GM19351 (cell line): ENCODE measurements around the gene TMEFF2.

Experiments used
- ATAC-seq: cut with Tn5 transposase; IDR thresholded peaks from one replicate; pipeline ENCODE4 v1.9.1; 2021; ENCODE audit warnings: mild to moderate bottlenecking, moderate library complexity; ENCODE audit not compliant: unreplicated experiment

The TMEFF2 gene

DNA sequence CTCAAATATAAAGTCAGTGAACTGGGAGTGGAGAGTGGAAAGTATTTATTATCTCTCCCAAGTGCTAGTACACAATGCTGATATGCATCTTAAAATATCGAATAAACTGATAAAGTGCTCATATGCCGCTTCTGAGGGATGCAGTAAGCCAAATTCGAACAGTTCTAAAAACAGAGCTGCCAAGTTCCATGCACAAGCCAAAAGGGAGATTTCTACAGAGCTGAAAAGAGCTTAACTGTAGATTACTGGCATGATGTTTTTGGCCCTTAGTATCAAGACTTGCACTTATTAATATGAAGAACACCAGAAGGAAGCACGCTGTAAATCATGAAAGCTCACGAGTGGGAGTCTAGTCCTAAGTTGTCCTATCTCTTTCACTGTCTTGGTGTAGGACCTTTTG is 7.9 kb downstream of the TMEFF2 start:
- ATAC-seq, result no peak

DNA sequence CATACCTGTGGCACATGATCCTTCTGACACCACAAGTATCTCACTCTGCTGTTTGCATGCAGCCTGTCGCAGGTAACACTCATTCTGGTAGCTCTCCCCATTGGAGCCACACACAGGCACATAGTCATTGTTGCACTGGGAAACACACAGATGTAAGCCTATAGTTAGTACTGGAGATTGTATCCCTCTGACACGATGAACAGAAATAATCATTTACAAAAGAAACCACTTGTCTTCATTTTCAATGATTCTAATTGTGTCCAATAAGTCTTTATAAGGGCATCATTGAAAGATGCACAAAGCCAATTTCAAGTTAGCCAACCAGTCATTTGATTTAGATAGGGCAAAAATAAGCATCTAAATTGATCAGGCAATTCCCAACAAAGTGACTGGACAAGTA is 10.4 kb downstream of the TMEFF2 start:
- no peak for ATAC-seq

DNA sequence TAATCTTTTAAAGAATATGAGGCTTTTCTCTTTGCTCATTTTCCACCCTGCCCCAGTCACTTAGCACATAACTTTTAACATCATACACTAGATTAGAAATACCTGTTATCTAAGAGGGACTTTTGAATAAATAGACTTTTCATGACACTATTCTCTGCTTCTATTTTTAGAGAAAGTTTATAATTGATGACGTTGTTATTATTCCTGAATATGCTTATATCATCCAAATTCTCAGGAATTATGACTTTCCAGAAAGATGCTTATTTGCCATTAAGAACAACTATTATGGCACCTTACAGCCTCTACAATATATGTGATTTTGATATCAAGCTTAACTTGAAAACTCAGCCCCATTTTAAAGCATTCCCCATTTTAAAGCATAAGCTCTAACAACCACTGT is 11.4 kb downstream of the TMEFF2 start:
- ATAC-seq, result no peak

- no peak for ATAC-seq
Observed at GRCh38 chr2:192166946-192167345, 27.8 kb downstream of the TMEFF2 start.

DNA sequence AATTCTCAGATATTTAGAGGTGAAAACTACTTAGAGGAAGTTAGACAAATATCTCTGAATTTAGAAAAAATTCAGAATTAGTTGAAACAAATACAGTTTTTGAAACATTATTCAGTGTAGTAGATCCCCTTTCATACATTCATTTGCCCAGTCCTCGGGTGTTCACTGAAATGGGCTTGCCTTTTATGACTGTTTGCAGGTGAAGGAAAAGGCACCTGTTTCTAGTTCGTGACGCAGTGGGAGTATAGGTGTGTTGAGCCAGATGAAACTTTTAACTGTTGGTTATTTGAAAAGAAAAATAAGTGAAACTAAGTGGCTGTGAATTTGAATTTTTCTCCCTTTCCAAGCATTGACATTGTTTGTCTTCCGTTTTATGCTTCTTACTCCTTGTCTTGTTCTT is 28.9 kb downstream of the TMEFF2 start:
- no peak for ATAC-seq

DNA sequence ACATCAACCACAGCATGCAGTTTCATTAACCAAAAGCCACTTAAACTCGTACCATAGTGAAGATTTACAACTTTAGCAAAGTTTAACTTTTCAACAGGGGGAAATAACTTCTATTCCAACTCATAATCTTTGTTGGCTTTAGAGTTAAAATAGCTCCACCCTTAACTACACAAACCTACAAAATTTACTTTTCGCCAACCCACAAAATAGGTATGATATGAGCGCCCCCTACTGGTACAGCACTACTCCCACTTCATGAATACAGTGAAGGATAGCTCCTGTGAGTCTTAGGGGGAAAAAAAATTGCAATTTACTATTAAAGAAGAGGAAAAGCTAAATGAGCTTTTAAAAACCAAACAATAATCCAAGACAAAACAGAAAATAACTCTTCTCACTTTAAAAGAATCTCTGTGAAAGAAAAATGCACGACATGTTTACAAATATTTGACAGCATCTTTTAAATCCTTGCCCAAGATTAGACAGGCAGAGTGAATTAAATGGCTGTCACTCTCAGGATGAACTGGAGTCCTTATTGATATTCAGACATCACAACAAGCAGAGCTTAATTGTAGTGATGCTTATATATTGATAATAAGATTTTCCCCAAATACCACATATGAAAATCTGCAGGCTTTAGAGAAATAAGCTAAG is 32.2 kb downstream of the TMEFF2 start:
- peak; percentile 84 for ATAC-seq

GRCh38 chr2:192161656-192162290 is 33.0 kb downstream of the TMEFF2 start:
- no peak for ATAC-seq

DNA sequence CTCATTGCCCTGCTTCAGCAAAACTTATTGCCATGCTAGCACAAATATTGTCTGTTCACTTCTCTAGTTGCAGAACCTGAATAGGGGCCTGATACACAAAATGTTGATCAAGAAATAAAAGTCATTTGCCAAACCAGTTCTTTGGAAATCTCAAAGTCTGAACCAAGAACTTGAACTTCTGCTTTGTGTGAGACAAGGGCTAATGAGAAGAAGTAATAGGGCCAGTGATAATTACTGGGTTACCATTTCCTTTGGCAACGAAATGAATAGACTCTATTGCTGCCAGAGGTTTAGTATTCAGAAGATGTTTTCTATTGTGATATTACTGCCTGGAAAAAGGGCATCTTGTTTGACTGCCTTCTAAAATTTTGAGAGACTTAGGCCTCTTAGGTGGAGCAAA is 35.0 kb downstream of the TMEFF2 start:
- ATAC-seq, result no peak

DNA sequence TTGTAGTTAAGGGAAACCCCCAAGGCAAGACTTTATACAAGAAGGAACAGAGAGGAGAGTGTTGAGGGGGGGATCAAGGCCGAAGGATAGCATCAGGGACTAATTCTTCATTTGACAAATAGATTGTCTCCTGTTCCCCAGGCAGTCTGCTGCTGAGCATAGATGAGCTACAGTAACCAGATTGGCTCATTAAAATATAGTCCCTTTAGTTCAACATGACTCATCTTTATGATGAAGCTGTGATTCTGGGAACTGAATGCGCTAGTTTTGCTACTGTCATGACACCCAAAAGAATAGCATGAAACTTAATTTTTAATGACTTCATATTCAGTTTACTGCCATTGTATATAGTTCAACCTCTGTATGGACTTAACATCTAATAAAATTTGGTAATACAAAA is 35.5 kb downstream of the TMEFF2 start:
- ATAC-seq, result no peak

DNA sequence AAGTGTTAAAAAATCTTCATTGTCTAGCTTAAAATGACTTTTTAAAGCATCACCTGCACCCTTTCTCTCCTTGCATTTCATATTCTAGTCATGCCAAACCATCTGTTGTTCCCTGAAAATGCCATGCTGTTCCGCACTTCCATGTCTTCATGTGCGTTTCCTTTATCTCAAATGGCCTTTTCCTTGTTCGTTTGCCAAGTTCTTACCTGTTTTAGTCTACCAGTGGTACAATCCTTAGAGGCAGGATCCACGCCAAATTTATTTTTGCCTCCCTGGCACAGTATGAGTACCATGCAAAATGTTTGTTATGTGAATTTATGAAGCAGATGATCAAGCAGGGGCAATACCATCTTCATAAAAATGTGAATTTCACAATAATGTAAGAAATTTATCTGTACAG is 37.0 kb downstream of the TMEFF2 start:
- no peak for ATAC-seq

- ATAC-seq, result no peak
Observed at GRCh38 chr2:192155511-192156118, 39.1 kb downstream of the TMEFF2 start.

DNA sequence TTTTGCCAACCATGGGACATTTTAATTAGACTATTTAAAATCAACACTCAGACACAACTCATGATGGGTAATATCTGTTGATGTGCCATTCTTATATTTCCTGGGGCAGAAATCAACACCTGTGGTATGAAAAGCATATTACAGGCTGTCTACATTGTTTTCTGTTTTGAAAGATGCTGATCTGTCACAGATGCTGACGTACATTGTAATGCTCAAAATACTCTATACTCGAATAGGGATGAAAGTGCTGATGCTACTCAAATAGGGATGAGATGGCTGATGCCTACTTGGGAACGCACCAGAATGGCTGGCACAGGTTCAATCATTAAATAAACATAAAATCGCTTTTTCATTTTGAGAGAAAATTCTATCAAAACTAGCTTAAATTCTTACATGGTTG is 41.2 kb downstream of the TMEFF2 start:
- ATAC-seq, result no peak

DNA sequence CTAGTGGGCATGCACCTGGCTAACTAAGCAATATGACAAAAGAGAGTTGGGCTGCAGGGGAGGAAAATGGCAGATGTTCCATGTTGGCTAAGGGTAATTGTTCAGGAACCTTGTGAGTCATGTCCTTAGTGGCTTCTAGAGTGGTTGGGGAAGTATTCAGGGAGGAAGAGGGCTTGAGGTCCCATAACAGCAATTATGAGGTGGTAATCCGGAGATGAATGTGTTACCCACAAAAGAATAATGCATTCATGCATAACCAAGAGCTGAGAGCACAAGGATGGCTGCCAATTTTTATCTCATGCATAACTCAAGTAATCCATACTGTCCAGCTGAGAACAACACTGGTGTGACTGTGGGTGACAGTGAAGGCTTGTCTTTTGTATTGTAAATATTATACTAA is 42.9 kb downstream of the TMEFF2 start:
- no peak for ATAC-seq

- no peak for ATAC-seq
Observed at GRCh38 chr2:192150166-192150565, 44.6 kb downstream of the TMEFF2 start.

DNA sequence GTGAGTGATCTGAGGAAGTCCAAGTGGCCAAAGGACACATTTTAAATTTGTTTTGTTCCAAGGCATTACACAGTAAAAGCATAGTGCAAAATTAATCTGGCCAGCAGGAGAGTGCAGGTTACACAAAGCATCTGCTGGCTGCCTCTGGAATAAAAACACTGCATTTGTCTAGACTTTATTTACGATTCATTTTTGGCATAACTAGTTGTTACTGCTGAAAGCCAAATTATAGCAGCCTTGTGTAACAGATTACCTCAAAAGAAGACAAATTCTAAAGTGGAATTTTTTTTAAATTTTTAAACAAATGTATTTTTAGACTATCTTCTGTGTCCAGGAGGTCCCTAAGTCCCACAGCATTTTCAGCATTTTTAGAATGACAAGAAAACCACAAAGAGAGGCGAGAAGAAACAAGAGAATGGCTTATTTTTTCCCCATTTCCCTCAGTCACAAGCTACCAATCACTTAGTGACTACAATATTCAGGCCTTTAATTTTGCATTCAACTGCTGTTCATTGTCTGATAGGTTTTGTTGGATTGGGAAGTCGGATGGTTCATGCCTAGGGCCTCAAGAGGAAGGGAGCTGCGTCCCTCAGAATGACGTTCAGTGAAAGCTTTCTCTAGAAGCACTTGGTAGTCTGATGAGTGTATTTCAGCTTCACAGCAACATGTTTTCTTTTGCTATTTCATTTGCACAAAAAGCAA is 46.0 kb downstream of the TMEFF2 start:
- ATAC-seq, result no peak

DNA sequence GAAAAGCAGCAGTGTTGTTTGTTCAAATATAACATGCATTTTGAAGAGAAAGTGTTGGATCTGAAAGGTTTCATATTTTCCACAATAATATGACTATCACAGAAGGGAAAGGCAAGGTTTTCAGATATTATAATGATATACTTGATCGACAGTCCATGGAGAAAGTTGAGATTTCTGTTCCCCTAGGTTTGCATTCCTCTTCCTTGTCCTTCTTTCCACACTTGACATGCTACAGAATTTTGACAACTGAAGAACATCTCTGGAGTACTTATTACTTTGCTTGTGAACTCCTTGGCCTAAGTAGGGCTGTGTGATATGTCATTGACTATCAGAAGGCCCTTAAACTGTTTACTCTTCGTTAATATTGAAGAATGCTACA is 46.5 kb downstream of the TMEFF2 start:
- ATAC-seq, result no peak

DNA sequence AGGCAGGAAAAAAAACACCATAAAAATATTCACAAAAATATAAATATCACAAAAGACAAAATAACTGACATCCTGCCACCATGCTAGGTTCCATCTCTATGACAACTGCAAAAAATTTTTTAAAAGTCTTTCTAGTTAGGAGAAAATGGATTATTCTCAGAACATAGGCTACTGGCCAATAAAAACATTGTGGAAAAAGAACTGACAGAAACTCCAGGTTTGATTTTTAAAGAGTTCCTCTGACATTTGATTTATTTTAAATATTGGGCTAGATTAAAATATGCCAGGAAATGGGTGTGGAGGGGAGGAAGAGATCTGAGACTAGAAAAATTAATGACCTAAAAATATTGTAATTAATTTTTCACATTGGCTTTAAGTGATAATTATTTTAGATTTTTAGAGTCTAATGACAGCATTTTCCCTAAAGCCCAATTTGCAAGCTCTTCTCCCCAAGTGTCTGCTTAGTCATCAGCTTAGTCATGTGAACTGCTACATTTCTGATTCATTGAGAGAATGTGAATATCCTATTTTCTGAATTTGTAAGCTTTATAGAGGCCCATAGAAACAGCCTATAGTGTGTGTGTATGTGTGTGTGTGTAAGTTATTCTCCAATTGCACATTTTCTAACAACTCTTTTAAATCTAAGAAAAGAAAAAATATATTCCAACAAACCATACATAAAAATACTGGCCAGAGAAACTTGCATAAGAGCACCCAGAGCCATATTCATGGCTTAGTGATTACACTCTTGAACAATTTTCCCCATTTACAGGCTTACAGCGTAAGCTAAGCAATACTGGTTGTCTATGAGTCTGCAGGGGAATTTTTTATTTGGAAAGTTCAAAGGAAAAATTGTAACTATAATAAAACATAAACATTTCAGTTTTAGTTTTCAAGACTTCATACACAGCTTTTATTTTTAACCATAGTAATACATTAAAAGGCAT is 48.4 kb downstream of the TMEFF2 start:
- ATAC-seq, result no peak

GRCh38 chr2:192145496-192145895 is 49.2 kb downstream of the TMEFF2 start:
- ATAC-seq, result no peak

GRCh38 chr2:192140236-192140839 is 54.4 kb downstream of the TMEFF2 start:
- ATAC-seq, result no peak

DNA sequence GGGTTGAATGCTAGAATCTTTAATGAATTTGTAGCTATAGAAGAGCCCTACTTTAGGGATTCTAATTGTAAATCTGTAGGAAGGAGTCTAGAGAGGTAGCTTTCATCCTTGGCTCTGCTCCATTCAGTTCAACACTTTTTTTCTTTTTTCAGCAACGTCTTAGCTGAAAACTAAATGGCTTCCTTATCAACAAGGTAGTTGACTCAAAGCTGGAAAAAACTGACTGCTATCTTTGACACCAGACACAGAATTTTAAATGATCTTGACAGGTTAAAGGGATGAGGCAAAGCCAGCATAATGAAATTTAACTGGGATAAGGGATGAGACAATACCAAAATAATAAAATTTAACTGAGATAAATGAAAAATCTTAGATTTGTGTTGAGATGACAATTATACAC is 54.9 kb downstream of the TMEFF2 start:
- ATAC-seq, result no peak
